ENCODE measurements around the gene RNU1-1. TPM values are rescaled to one million over a fixed set of nuclear protein-coding genes. Genes with fewer than 3 reads are reported as not detected.
A peak's percentile ranks its signal among the peaks of the same experiment; 100 is the strongest.
"Not testable (repeated sequence)": the region's sequence is repeated elsewhere in the genome, so short reads cannot be mapped to it uniquely, and the experiment has no call there.

RNU1-1 gene
- polyA plus RNA-seq, 1 experiment, result not detected

- CTCF ChIA-PET, result no interaction called here
- Histone ChIP-seq H3K27me3 (ENCODE audit: control insufficient read depth, insufficient read depth, low read length) (no peaks in the 10 kb centered on the region), H3K36me3 (ENCODE audit: control insufficient read depth, insufficient read depth, low read length) (peaks cover 15% of the 10 kb centered on the region), H3K4me3 (ENCODE audit: low read depth, low read length) (no peak overlapping the region)
- TF ChIP-seq CTCF (IDR thresholded peaks at IDR 0.05; ENCODE audit: insufficient read depth, low read depth, low read length), result no peak
- no peak for DNase-seq (ENCODE audit: low read depth)
- POLR2A ChIA-PET, result no interaction called here
These were observed 36.0 kb downstream of the RNU1-1 start for GRCh38 chr1:16478091-16478490.

DNA sequence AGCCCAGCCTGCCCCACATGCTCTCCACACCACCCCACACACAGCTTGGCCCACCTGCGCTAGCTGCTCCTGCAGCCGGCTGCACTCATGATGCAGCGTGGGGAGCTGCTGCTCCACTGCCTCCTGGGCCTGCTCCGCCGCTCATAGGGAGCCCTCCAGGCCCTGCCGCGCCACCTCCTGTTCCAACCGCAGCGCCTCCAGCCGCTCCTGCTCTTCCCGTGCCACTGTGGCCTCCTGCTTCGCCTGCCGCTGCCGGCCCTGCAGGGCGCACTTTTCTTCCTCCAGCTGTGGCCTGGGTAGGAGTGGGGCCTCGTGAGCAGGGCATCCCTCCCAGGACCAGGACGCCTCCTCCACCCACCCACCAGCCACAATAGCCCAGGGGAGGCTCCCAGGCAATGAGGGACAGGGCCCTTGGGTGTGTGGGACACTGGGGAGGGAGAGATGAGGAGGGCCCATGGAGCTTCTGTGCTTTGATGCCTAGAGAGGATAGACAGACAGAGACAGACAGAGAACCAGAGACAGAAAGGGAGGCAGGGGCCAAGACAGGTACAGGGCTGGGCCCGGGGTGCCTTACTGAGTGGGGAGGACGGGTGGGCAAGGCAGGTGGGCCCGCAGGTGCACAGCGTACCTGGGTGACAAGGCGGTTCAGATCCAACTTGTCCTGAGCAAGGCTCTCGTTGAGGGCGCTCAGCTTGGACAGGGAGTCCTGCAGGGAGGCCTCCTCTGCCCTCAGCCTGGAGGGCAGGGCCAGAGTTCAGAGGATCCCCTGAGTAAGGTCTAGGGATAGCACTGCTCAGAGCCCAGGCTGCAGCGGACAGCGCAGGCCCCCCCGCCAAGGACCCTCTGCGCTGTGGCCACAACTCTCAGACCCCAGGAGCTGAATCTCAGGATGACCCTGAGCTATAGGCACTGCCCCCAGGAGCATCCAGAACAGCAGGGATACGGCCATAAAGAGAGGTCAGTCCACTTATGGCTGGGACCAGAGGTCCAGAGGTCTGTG is 38.0 kb downstream of the RNU1-1 start:
- DNase-seq (ENCODE audit: low read depth); POLR2A ChIA-PET; CTCF ChIA-PET; H3K4me3 ChIP-seq (ENCODE audit: low read depth, low read length); H3K27me3 ChIP-seq (ENCODE audit: control insufficient read depth, insufficient read depth, low read length): not testable (repeated sequence)
- H3K36me3 ChIP-seq (ENCODE audit: control insufficient read depth, insufficient read depth, low read length), result peaks cover 12% of the 10 kb centered on the region

DNA sequence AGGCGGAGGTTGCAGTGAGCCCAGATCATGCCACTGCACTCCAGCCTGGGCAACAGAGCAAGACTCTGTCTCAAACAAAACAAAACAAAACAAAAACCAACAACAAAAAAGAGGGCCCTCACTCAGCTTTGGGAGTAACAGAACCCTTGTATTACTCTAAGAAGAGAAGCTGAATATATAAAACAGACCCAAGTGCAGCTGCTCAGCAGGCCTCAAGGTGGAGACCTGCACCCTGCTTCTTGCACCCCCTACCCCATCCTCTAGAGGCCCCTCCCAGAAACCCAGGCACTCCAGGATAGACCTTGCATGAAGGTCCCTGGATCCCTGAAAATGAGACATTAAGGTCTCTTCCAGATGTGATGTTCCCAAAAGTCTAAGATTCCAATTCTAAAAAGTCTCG is 39.2 kb downstream of the RNU1-1 start:
- POLR2A ChIA-PET; H3K27me3 ChIP-seq (ENCODE audit: control insufficient read depth, insufficient read depth, low read length); CTCF ChIA-PET; H3K4me3 ChIP-seq (ENCODE audit: low read depth, low read length); DNase-seq (ENCODE audit: low read depth): not testable (repeated sequence)
- peaks cover 12% of the 10 kb centered on the region for H3K36me3 ChIP-seq (ENCODE audit: control insufficient read depth, insufficient read depth, low read length)

DNA sequence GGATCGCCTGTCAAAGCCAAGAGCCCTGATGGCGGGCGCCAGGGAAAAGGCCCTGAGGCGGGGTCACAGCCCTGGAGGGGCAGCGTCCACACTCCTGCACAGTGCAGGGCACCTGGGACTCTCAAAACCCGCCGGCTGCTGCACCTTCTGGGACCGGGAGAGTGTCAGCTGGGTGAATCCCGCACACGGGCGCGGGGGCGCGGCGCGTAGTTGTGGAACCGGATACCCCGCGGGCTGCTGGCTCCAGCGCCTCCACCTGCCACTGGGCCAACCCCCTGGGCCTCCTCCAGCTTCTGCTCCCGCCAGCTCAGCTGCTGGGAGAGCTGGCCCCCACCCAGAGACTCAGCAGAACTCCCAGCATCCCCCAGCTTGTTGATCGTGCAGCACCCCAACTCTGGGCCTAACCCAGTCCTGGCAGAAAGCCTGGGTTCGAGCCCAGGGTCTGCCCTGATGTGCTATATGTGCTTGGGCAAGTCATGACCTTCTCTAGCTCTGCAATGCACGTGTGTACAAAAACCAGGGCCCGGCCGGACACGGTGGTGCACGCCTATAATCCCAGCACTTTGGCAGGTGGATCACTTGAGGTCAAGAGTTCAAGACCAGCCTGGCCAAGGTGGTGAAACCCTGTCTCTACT is 39.8 kb downstream of the RNU1-1 start:
- POLR2A ChIA-PET, result no interaction called here
- Histone ChIP-seq H3K36me3 (ENCODE audit: control insufficient read depth, insufficient read depth, low read length) (peaks cover 12% of the 10 kb centered on the region), H3K27me3 (ENCODE audit: control insufficient read depth, insufficient read depth, low read length) (no peaks in the 10 kb centered on the region), H3K4me3 (ENCODE audit: low read depth, low read length) (no peak overlapping the region)
- DNase-seq (ENCODE audit: low read depth), result no peak
- TF ChIP-seq CTCF (IDR thresholded peaks at IDR 0.05; ENCODE audit: insufficient read depth, low read depth, low read length), result no peak
- CTCF ChIA-PET, result no interaction called here

GRCh38 chr1:16468558-16468957 is 45.5 kb downstream of the RNU1-1 start:
- no peak for DNase-seq (ENCODE audit: low read depth)
- no peak for TF ChIP-seq CTCF (IDR thresholded peaks at IDR 0.05; ENCODE audit: insufficient read depth, low read depth, low read length)
- ChIA-PET POLR2A (no interaction called here), CTCF (no interaction called here)
- Histone ChIP-seq H3K27me3 (ENCODE audit: control insufficient read depth, insufficient read depth, low read length) (no peaks in the 10 kb centered on the region), H3K36me3 (ENCODE audit: control insufficient read depth, insufficient read depth, low read length) (no peaks in the 10 kb centered on the region), H3K4me3 (ENCODE audit: low read depth, low read length) (no peak overlapping the region)

GRCh38 chr1:16464917-16465625 is 49.0 kb downstream of the RNU1-1 start:
- Histone ChIP-seq H3K4me3 (ENCODE audit: low read depth, low read length) (no peak overlapping the region), H3K36me3 (ENCODE audit: control insufficient read depth, insufficient read depth, low read length) (peaks cover 5% of the 10 kb centered on the region), H3K27me3 (ENCODE audit: control insufficient read depth, insufficient read depth, low read length) (no peaks in the 10 kb centered on the region)
- CTCF ChIA-PET, result no interaction called here
- TF ChIP-seq CTCF (IDR thresholded peaks at IDR 0.05; ENCODE audit: insufficient read depth, low read depth, low read length), result no peak
- POLR2A ChIA-PET, result no interaction called here
- DNase-seq (ENCODE audit: low read depth), result peak; percentile 46
